HL-60/S4 treated with retinoic acid at 250 ng/mL for 4 days and 3 days (cell line): ENCODE data around the gene GPSM1.

ENCODE experiments used
- in situ Hi-C: fragments of 300-500 bp; cut with MboI; formaldehyde crosslinking; loops from 2 replicates; pipeline ENCODE4 v1.7.0; 2022; ENCODE audit warnings: low sequenced_read_pairs

GPSM1 gene

DNA sequence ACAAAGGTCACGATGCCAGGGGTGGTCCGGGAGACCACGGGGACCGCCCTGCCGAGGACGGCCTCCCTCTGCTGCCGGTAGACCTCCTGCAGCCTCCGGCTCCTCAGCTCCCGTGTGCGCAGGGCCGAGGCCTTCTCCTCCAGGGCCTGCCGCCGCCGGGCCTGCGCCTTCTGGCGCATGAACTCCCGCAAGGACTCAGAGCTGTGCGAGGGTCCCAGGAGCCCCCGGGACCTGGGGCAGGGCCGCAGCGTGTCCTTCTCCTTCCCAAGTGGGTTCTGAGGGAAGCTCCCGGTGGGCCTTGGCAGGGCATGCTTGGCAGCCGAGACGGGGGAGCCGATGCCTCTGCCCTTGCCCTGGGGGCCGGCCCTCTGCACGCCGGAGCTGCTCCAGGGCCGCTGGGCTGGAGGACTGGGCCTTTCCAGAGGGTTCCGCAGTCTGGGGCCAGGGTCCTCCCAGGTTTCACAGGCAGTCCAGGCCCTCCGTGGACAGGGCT lies 36.8 kb upstream of the GPSM1 start:
- in situ Hi-C loops = no loop called here

DNA sequence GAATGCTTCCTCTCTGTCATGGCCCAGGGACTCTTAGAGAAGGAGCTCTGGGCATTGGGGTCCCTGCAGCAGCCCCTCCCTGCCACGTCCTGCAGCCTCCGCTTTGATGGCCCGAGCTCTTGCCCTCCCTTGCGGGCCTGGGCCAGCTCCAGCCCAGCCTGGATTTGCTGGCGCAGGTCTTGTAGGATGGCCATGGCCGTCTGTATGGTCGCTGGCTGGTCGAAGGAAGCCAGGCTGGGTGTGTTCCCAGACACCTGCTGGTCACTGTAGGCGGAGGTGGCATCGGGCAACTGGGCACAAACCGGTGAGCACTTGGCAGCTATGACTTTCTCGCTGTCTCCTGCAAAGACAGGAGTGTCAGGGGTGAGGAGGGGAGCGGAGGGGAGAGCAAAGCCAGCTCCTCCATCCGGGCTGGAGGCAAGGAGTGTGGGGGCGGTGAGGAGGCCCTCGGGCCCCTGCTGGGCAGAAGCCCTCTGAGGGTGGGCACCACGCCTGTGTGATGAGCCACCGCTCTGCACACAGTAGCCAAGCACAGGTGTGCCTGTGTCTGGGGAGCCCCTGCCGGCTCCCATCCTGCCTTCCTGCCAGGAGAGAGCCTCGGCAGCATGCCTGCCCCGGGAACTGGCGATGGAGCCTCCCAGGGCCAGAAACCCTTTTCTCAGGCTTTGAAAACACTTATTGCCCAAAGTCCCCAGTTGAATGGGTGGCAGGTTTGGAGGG lies 35.9 kb upstream of the GPSM1 start:
- in situ Hi-C loops = no loop called here

DNA sequence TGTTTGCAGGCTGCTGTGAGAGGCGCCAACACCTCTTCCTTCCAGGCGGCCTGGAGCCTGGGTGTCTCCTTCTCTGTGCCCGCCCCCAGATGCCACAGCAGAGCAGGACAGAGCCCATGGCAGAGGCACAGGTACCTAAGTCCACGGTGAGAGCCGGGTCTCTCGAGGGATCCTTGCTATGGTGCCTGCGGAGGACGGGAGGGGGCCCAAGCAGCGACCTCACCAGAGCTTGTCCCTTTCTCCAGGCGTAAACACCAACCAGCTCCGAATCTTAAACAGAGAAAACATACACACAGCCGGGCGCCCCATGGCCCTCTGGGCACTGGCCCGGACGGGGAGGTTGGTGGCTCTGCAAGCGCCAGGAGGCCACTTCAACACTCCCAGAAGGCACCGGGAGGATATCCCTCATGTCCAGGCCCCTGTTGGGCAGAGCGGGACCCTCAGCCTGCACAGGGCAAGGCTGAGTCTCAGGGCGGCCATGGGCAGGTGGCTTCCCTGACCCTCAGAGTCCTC lies 35.3 kb upstream of the GPSM1 start:
- in situ Hi-C loops = no loop called here

DNA sequence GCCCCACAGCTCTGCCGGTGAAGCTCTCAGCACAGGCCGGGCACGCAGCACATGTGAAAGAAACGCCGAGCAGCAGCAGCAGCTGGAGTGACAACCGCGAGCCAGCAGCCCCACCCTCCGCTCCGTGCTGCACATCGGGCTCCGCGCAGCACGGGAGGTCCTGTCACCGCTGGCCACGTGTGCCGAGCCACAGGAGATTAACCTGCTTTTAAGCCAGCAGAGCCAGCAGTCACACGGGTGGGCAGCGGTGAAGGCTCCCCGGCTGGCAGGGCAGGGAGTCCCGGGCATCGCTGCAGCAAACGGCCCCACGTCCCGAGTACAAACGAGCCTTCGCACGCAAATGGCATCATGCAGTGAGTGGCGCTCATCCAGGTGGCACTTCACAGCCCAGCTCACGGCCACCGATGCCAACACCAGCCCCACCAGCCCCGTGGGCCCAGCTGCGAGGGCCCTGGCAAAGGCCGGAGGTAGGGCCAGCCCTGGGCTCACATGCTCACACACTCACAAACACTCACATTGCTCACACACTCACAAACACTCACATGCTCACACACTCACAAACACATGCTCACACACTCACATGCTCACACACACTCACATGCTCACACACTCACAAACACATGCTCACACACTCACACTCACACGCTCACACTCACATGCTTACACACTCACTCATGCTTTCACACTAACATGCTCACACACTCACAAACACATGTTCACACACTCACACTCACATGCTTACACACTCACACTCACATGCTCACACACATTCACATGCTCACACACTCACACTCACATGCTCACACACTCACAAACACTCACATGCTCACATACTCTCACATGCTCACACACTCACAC lies 34.5 kb upstream of the GPSM1 start:
- in situ Hi-C loops = no loop called here

DNA sequence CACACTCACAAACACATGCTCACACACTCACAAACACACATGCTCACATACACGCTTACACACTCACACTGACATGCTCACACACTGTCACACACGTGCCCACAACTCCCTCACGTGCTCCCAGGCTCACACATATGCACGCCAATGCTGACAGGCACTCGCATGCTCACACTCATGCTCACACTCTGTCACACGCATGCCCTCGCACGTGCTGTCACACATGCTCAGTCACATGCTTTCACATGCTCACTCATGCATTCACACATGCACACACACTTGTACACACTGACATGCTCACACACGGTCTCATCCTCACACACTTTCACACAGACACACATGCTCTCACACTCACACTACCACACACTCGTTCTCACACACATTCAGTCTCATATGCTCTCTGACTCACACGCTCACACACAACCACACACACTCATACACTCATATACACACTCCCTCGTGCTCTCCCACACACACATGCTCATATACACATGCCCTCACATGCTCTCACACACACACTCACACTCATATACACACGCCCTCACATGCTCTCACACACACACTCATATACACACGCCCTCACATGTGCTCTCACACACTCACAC lies 33.8 kb upstream of the GPSM1 start:
- in situ Hi-C loops = no loop called here

DNA sequence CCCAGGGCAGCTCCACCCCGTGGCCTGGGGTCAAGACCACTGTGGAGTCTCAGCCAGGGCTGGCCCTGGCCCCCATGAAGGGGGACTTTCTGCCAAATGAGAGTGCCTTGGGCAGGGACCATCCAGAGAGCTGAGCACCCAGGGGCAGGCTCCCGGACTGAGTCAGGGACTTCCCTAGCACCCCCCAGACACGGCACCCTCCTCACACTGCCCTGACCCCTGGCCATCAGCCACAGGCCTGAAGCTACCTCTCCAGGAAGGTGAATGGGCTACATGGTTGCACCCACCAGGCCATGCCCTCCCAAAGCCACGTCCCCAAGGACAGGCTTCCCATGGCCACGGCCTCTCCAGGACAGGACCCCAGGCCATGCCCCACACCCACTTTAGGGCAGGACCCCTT lies 32.9 kb upstream of the GPSM1 start:
- in situ Hi-C loops = no loop called here

DNA sequence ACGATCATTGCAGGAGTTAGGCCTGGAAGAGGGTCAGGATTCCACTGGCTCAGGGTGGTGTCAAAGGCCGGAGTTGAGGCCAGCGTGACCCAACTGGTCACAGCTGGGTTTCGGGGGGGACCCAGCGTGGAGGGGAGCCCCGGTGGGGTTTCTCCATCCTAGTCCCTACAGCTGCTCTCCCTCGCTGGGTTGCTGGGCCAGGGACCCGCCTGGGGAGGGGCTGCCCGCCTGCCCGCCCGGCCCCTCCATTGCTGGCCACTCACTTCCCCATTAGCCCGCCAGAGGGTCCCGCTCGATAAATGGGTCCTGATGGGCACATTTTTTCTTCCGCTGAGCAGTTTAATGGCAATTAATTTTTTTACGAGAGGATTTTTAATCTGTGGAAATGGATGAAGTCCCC lies 32.3 kb upstream of the GPSM1 start:
- in situ Hi-C loops = no loop called here

DNA sequence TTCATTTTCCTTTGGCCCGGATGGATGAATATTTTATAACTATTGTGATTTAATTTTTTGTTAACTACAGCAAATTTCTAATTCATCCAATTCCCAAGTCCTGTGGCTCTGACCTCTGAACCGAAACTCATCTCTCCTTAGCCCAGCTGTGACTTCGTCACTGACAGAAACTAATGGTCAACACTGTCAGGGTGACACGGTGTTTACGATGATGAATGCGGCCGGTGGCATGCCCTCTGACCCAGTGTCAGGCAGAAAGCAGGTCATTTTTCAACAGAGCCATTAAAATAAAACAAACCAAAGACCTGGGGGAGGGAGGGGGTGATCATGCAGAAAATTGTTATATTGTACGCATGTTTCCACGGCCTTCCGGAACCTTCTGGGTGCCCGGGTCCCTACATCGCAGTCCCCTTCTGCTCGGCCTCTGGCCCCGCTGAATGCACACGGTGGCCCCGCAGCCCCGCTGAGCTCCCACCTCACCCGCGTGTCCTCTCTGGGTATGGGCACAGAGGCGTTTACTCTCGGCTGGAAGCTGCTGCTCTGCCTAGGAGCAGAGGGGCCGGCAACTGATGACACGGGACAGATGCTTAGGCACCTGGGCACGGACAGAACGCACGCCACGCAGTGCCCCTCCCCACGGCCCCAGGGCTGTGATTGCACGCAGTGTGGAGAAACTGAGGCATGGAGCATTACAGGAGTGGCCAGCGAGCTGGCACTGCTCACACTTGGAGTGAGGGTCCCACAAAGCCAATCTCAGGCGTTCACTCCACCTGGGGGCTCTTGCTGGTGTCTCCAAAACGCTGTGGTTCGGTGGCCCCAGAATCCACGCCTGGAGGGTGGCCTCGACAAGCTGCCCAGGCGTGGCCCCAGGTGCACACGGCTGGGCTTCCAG lies 31.6 kb upstream of the GPSM1 start:
- in situ Hi-C loops = no loop called here

DNA sequence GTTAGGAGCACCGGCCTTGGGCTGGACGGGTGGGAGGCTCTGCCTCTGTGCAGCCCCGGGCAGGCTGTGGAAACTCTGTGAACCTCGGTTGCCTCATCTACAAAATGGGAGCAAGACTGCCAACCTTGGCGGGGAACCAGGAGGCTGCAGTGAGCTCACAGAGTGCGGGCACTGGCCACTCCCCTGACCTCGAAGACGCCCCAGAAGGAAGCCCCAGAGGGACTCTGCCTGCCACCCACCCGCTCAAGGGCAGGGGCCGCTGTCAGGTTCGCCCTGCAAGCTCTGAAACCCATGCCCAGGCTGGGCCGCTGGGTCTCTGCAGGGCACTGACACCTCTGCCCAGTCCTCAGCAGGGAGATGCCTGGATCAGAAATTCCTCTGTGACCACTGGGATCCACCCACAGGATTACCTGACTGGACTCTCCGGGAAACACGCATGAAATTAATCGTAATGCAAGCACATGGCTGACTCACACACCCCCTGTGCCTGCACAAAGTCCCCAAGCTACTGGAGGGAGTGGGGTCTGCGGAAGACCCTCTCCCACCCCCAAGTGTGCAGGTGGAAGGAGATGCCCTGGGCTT lies 30.8 kb upstream of the GPSM1 start:
- in situ Hi-C loops = no loop called here

DNA sequence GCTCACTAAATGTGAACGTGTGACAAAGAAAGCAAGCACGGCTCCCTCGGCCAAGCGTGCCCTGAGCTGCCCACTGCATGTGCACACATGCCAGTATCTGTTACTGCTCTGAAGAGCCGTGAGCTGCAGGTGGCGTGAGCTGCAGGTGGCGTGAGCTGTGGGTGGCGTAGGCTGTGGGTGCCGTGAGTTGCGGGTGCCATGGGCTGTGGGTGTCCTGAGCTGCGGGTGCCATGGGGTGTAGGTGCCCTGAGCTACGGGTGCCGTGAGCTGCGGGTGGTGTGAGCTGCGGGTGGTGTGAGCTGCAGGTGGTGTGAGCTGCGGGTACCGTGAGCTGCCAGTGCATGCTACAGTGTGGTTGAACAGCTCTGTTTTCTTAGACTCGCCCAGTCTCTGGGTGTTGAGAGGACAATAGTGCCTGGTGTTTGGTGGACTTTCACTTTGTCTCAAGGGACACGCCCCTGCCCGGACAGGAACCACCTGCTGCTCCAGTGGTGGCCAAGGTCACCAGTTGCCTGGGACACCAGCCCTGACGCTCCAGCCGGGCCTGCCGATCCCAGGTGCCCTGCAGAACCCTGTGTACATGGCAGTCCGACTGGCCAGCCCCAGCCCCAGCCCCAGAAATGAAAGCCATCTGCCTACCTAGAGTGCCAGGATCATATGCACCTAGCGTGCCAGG lies 30.2 kb upstream of the GPSM1 start:
- in situ Hi-C loops = no loop called here

DNA sequence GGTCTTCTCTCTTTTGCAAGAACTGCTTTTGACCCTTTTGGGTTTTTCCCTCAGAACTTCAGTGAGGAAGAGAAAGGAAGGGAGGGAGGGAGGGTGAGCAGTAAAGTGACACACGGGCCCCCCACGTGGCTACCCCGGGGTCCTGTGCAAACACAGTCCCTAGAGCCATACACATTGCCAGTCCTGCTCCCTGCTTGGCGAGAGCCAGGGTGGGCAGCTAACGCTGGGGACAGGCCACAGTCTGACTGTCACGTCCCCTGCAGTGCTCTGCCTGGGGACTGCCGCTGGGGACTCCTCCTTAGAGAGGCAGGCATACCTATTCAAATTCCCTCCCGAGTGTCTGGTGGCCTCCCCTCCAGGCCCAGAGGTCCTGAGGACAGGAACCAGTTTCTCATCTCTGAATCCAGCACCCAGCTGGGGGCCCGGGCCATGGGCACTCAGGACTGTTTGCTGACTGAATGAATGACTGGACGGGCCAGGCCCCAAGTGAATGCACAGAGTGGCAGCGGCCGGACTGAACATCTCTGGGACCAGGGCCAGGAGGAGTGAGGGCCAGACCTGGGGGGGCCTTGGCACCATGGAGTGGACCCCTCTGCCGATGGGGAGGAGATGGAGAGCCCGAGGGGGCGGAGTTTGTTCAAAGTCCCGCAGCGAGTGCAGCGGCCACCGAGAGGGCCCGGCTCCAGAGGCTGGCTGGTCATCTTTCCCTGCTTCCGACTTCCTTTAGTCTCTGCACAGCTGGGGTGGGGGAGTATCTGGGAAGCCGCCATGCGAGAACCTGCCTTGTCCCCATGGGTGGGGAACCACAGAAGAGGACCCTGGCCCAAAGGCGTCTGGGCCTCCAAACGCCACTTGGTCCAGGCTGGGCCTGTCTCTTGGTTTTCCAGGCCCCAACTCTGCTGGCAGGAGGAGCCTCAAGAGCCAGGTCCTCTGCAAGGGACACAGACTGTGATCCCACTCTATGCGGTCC lies 29.3 kb upstream of the GPSM1 start:
- in situ Hi-C loops = no loop called here

DNA sequence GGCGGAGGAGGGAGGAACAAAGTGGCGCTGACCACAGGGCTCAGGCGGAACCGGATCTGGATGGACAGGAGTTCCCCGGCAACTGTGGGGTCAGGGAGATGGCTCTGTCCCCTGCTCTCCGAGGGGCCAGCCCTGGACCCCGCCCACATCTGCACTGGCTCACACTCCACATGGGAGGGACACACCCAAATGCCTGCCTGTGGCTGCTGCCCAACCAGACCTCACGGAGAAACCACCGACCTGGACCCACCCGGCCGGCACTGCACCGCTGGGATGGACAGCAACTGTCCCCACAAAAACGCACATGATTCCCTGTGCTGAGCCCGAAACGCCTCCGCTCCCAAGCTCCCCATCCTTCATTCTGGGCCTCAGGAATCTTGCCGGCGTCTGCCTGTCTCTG lies 28.2 kb upstream of the GPSM1 start:
- in situ Hi-C loops = no loop called here

DNA sequence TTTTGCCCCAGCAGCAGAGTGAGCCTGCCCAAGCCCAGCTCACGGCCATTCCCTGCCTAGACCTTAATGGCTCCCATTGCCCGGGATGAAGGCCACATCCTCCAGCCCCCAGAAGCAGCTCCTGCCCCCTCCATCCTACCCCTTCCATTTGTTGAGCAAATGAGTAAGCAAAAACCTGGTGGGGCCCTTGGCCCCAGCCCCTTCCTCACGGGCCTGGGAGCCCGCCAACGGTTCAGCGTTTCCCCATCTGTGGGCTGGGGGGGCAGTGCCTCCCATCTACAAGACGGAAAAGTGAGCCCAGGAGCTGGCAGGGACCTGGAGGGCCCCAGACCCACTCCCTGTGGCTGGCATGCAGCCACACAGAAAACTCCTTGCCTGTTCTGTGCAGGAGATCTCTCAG lies 27.8 kb upstream of the GPSM1 start:
- in situ Hi-C loops = no loop called here

DNA sequence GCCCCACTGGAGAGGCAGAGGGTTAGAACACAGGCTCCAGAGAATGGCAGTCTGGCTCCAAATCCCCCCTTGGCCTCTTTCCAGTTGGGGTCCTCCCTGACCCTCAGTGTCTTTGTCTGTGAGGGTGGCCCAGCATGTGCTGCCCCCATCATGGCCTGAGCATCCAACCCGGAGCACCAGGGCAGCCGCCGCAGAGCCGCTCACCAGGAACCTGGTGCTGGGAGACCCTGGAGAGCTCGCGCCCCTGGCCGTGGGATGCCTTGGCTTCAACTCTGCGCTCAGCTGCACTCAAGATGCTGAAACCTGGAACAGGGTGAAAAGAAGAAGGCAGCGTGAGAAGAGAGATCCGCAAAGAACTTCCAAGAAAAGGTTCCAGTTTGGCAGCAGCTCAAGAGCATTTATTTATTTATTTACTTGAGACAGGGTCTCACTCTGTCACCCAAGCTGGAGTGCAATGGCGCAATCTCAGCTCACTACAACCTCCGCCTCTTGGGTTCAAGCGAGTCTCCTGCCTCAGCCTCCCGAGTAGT lies 27.3 kb upstream of the GPSM1 start:
- in situ Hi-C loops = no loop called here

DNA sequence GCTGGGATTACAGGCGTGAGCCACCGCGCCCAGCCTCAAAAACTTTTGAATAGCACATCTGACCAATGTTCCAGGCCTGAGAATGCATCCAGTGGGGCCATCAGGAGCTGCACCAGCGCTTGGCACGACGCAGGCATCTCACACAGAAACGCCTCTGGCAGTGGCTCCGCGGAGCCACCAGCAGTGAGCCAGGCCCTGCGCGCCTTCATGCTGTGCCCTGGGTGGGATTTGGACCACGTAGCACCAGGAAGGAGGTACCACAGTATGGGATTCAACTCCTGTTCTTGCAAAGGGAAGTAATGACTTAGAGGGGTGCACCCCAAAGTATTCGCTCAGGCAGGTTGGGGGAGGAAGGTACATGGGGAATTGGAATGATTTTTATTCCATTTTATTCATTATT lies 26.5 kb upstream of the GPSM1 start:
- in situ Hi-C loops = no loop called here

DNA sequence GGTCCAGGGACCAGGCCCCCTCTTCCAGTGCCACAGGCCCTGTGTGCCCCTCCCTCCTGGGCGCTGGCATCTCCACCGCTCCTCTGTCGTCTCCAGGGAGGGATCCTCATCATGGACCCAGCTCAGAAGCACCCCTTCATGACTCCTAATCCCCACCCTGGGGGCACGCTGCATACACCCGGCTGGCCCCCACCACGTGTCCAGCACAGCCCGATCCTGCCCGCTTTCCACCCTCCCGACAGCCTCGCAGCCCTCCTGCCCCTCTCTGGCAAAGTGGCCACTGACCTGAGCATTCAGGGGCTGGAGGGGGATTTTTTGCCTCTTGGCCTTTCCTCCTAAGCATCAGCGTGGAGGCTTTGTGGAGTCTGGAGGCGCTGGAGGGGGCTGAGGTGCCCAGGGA lies 24.8 kb upstream of the GPSM1 start:
- in situ Hi-C loops = no loop called here

DNA sequence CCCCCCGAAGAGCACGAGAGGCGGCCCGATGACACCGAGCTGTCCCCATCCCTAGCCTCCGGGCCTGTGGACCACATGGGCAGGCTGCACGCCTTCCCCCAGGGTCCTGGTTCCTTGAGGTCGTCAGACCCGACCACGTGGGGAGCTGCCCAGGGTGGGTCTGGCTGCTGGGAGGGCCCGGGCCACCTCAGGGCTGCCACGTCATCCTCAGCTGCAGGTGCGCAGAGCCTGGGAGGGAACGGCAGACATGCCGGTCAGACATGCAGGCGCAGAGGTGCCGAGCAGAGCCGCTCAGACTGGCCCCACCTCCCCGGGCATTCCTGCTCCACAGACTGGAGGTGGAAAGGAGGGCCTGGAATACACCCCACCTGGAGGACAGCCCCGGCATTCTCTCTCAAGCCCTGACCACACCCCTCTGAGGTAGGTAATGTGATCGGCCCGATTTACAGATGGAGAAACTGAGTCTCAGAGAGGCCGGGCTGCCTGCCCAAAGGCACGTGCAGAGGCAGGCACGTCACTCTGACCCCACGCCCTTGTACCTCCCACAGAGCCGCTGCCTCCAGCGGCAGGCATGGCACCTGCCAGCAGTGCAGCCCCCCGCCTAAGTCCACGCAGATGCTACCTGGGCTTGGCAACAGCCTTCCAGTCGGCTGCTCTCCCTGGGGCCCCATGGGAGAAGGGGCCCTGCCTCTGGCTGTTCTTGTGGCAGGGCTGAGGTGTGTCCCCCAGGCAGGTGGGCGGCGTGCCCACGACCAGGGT lies 24.1 kb upstream of the GPSM1 start:
- in situ Hi-C loops = no loop called here
